Parathyroid adenoma (tissue), 2 donors: ENCODE results near the gene SRGAP3.

Experiments used
- H2AFZ ChIP-seq: fragments of 300-600 bp; sonication (generic); one replicate; pipeline ENCODE4 v1.7.0; 2017; ENCODE audit warnings: antibody characterized with exemption, mild to moderate bottlenecking
- H3K27ac ChIP-seq: fragments of 300-600 bp; sonication (generic); one replicate; pipeline ENCODE4 v1.7.0; 2017
- H3K27me3 ChIP-seq: fragments of 300-600 bp; sonication (generic); one replicate; pipeline ENCODE4 v1.7.0; 2017; ENCODE audit warnings: low read length; ENCODE audit not compliant: control insufficient read depth, insufficient read depth
- H3K36me3 ChIP-seq: fragments of 300-600 bp; sonication (generic); one replicate; pipeline ENCODE4 v1.7.0; 2017; ENCODE audit warnings: low read length; ENCODE audit not compliant: control insufficient read depth, insufficient read depth
- H3K4me1 ChIP-seq: fragments of 300-600 bp; sonication (generic); one replicate; pipeline ENCODE4 v1.7.0; 2017; ENCODE audit warnings: control low read depth
- H3K4me2 ChIP-seq: fragments of 300-600 bp; sonication (generic); one replicate; pipeline ENCODE4 v1.7.0; 2017; ENCODE audit warnings: low read length
- H3K4me3 ChIP-seq: fragments of 300-600 bp; sonication (generic); one replicate; pipeline ENCODE4 v1.7.0; 2017; ENCODE audit warnings: low read depth, low read length
- H3K79me2 ChIP-seq: fragments of 300-600 bp; sonication (generic); one replicate; pipeline ENCODE4 v1.7.0; 2017; ENCODE audit warnings: control low read depth
- H3K9ac ChIP-seq: fragments of 300-600 bp; sonication (generic); one replicate; pipeline ENCODE4 v1.7.0; 2017; ENCODE audit warnings: mild to moderate bottlenecking
- H3K9me3 ChIP-seq: fragments of 300-600 bp; sonication (generic); one replicate; pipeline ENCODE4 v1.7.0; 2017; ENCODE audit warnings: low read length; ENCODE audit not compliant: control insufficient read depth
- TF ChIP-seq, protein P1 (sequence below): fragments of 300-600 bp; sonication (generic); IDR thresholded peaks from one replicate; pipeline ENCODE4 v1.7.0; 2017; ENCODE audit warnings: antibody characterized with exemption, mild to moderate bottlenecking
- donor health status: primary hyperparathyroidism.

Gene SRGAP3

DNA sequence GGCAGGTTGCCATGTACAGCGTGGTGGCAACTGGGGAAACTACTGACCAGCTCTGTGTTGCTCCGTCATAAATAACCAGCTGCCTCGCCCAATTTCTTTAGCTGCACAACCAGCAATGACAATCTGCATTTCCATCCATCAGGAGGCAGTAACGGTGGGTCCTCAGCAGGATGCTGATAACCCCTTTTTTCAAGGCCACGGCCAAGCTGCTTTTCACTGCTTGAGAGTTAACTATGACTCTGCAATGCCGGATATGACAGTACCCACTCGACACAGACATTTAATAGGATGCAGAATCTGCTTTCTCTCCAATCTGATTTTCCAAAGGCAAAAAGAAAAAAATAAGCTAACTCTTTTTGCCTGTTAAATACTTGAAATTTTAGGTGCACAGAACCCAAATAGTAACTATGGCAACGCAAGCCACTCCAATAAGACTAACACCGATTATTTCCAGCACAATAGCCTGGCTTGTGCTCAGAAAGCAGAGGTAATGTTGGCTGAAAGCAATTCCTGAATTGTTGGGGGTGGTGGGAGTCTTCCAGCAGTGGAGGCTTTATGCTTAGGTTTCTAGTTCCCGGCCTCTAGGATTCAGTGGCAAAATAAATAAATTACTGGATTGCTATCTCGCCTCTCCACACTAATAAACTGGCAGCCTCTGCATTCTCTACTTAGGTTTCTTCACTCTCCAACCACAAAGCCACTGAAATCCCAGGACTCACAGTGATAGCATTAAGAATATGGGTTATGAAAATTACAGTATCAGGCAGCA, 31.2 kb upstream of the SRGAP3 start:
- no peak overlapping the region for H3K4me2 ChIP-seq
- H2AFZ ChIP-seq = no peak overlapping the region
- no peaks in the 10 kb centered on the region for H3K36me3 ChIP-seq
- no peak overlapping the region for H3K4me3 ChIP-seq
- H3K9ac ChIP-seq = no peak overlapping the region
- no peaks in the 10 kb centered on the region for H3K79me2 ChIP-seq
- H3K9me3 ChIP-seq = no peaks in the 10 kb centered on the region
- TF ChIP-seq, protein P1, sequence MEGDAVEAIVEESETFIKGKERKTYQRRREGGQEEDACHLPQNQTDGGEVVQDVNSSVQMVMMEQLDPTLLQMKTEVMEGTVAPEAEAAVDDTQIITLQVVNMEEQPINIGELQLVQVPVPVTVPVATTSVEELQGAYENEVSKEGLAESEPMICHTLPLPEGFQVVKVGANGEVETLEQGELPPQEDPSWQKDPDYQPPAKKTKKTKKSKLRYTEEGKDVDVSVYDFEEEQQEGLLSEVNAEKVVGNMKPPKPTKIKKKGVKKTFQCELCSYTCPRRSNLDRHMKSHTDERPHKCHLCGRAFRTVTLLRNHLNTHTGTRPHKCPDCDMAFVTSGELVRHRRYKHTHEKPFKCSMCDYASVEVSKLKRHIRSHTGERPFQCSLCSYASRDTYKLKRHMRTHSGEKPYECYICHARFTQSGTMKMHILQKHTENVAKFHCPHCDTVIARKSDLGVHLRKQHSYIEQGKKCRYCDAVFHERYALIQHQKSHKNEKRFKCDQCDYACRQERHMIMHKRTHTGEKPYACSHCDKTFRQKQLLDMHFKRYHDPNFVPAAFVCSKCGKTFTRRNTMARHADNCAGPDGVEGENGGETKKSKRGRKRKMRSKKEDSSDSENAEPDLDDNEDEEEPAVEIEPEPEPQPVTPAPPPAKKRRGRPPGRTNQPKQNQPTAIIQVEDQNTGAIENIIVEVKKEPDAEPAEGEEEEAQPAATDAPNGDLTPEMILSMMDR = no peak
- no peaks in the 10 kb centered on the region for H3K4me1 ChIP-seq
- H3K27ac ChIP-seq = no peak overlapping the region
- H3K27me3 ChIP-seq = no peaks in the 10 kb centered on the region

DNA sequence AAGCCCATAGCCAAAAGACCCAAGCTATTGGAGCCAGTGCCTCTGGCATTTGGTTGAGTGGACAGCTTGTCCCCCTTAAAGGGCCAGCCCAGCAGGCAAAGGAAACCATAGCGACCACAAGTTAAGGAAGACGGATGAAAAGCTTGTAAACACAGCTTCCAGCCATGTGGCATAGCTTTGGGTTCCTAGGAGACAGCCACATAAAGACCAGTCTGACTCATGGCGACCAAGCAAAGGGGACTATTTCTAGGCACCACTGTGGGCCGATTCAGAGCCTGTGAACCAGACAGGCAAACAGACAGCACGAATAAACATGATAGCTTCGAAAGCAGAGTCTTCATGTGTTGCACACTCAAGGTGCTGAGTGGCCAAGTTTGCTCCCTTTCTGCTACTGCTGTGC, 30.5 kb upstream of the SRGAP3 start:
- Histone ChIP-seq H3K27ac (no peak overlapping the region), H3K4me3 (no peak overlapping the region), H3K27me3 (no peaks in the 10 kb centered on the region), H3K4me2 (no peak overlapping the region), H3K36me3 (no peaks in the 10 kb centered on the region), H2AFZ (no peak overlapping the region), H3K79me2 (no peaks in the 10 kb centered on the region), H3K9me3 (no peaks in the 10 kb centered on the region), H3K9ac (no peak overlapping the region), H3K4me1 (no peaks in the 10 kb centered on the region)
- TF ChIP-seq, protein P1 = no peak

DNA sequence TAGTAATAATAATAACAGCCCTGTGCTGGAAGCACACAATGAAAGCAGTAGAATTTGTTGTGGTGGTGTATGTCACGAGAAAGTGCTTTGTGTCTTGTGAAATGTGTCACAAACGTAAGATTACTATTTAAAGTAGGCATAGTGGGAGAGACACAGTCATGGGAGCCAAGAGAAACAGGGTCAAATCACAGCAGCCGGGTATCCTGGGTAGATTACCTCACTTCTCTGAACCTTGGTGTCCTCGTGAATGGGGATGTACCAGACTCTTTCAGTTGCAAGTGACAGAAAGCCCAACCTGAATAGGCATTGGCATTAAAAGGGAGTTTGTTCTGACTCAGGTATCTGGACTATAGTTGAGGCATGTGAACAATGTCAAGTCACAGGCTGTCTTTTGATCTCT, 29.1 kb upstream of the SRGAP3 start:
- Histone ChIP-seq H2AFZ (no peak overlapping the region), H3K9ac (no peak overlapping the region), H3K4me2 (no peak overlapping the region), H3K4me3 (no peak overlapping the region), H3K27ac (no peak overlapping the region), H3K9me3 (no peaks in the 10 kb centered on the region), H3K36me3 (no peaks in the 10 kb centered on the region), H3K4me1 (no peaks in the 10 kb centered on the region), H3K79me2 (no peaks in the 10 kb centered on the region), H3K27me3 (no peaks in the 10 kb centered on the region)
- TF ChIP-seq, protein P1 = no peak

DNA sequence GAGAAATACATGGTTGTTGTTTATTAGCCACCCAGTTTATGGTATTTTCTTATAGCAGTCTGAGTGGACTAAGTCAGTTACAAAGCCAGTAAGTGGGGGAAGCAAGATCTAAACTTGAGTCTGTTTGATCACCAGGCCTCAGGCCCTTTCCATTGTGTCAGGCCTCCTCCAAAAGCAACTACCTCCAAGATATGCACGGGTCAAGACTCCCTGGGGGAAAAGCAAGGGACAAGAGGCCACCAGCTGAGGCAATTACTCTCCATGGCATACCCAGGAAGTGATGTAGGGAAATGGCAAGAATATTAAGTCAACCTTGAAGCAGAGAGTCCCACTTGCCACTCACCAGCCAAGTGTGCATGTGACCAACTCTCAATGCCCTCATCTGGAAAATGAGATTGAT, 28.6 kb upstream of the SRGAP3 start:
- Histone ChIP-seq H3K27ac (no peak overlapping the region), H3K79me2 (no peaks in the 10 kb centered on the region), H3K27me3 (no peaks in the 10 kb centered on the region), H2AFZ (no peak overlapping the region), H3K4me3 (no peak overlapping the region), H3K9me3 (no peaks in the 10 kb centered on the region), H3K36me3 (no peaks in the 10 kb centered on the region), H3K4me1 (no peaks in the 10 kb centered on the region), H3K4me2 (no peak overlapping the region), H3K9ac (no peak overlapping the region)
- TF ChIP-seq, protein P1 = no peak
